IPS-15b (cell line): ENCODE data around the gene CERS6.
"Not testable (repeated sequence)": the region's sequence is repeated elsewhere in the genome, so short reads cannot be mapped to it uniquely, and the experiment has no call there.

Experiments
- H3K27me3 ChIP-seq: one replicate; pipeline ENCODE4 v1.6.1; 2013; ENCODE audit warnings: low read length; ENCODE audit not compliant: control insufficient read depth, insufficient read depth
- H3K36me3 ChIP-seq: one replicate; pipeline ENCODE4 v1.6.1; 2013; ENCODE audit warnings: low read length; ENCODE audit not compliant: control insufficient read depth, insufficient read depth
- H3K4me1 ChIP-seq: one replicate; pipeline ENCODE4 v1.6.1; 2013; ENCODE audit warnings: mild to moderate bottlenecking, low read length; ENCODE audit not compliant: control insufficient read depth, insufficient read depth
- H3K4me3 ChIP-seq: one replicate; pipeline ENCODE4 v1.5.1; 2013; ENCODE audit warnings: low read depth, low read length
- H3K9ac ChIP-seq: one replicate; pipeline ENCODE4 v1.6.1; 2013; ENCODE audit warnings: low read depth, mild to moderate bottlenecking, low read length
- H3K9me3 ChIP-seq: one replicate; pipeline ENCODE4 v1.6.1; 2013; ENCODE audit warnings: mild to moderate bottlenecking, low read length; ENCODE audit not compliant: control insufficient read depth, insufficient read depth

CERS6 gene, protein sequence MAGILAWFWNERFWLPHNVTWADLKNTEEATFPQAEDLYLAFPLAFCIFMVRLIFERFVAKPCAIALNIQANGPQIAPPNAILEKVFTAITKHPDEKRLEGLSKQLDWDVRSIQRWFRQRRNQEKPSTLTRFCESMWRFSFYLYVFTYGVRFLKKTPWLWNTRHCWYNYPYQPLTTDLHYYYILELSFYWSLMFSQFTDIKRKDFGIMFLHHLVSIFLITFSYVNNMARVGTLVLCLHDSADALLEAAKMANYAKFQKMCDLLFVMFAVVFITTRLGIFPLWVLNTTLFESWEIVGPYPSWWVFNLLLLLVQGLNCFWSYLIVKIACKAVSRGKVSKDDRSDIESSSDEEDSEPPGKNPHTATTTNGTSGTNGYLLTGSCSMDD

DNA sequence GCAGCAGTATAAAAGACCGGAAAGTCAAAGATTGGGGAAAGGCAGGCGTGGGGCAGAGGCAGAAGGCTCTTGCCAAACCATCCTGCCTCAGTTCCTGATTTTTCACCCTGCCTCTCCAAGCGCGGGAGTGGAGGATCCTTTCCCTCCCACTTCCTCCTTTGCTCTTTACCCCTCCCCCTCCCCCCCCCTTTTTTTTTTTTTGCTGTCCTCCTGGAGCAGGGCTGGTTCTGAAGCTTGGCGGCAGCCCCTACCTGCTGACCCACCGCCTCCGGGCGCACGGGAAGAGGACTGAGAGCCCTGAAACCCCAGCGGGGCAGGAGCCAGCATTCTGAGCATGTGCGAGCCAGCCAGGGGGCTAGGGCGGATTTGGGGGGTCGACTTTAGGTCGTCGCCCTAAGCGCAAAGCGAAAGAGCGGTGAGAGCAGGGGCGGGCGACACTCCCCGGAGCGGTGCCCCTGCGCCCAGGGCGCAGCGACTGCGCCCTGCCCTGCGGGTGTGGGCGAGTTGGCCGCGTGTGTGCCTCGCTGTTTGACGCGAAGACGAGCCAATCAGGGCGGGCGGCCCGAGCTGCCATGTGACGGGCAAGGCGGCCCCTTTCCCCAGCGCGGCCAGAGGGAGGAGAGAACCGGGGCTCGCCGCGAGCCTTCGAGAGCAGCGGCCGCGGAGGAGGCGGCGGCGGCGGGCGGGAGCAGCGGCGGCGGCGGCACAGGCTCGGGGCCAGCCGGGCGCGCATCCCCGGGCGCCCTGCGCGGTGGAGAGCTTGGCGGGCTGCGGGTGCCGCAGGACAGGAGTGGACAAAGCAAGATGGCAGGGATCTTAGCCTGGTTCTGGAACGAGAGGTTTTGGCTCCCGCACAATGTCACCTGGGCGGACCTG lies at the start of gene CERS6:
TSS of gene CERS6 (plus strand) at position 628 of the 876 bp plus-strand sequence. CDS start at position 805, 177 bp downstream.
- H3K27me3 ChIP-seq = peaks cover 14% of the 10 kb centered on the region
- peak within 1 kb of the TSS; percentile 90 for H3K4me3 ChIP-seq
- no peaks in the 10 kb centered on the region for H3K9me3 ChIP-seq
- H3K9ac ChIP-seq = peak within 1 kb of the TSS; percentile 76
- H3K4me1 ChIP-seq = peaks cover 2% of the 10 kb centered on the region
- H3K36me3 ChIP-seq = no peaks in the 10 kb centered on the region

DNA sequence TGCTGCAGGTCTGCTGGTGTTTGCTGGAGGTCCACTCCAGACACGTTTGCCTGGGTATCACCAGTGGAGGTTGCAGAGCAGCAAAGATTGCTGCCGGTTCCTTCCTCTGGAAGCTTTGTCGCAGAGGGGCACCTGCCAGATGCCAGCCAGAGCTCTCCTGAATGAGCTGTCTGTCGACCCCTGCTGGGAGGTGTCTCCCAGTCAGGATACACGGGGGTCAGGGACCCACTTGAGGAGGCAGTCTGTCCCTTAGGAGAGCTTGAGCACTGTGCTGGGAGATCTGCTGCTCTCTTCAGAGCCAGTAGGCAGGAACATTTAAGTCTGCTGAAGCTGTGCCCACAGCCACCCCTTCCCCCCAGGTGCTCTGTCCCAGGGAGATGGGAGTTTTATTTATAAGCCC lies 43.8 kb upstream of the CERS6 start:
- not testable (repeated sequence) for H3K9me3 ChIP-seq, H3K9ac ChIP-seq, H3K4me1 ChIP-seq, H3K4me3 ChIP-seq, H3K27me3 ChIP-seq, H3K36me3 ChIP-seq

GRCh38 chr2:168413101-168413500 lies 43.0 kb upstream of the CERS6 start:
- H3K9me3 ChIP-seq, H3K36me3 ChIP-seq, H3K4me1 ChIP-seq, H3K9ac ChIP-seq, H3K4me3 ChIP-seq, H3K27me3 ChIP-seq: not testable (repeated sequence)

GRCh38 chr2:168416555-168416954 lies 39.5 kb upstream of the CERS6 start:
- Histone ChIP-seq H3K27me3 (no peaks in the 10 kb centered on the region), H3K9me3 (peaks cover 3% of the 10 kb centered on the region), H3K9ac (no peak overlapping the region), H3K36me3 (no peaks in the 10 kb centered on the region), H3K4me3 (no peak overlapping the region), H3K4me1 (no peaks in the 10 kb centered on the region)

- no peak overlapping the region for H3K4me3 ChIP-seq
- H3K27me3 ChIP-seq = no peaks in the 10 kb centered on the region
- no peak overlapping the region for H3K9ac ChIP-seq
- H3K36me3 ChIP-seq = no peaks in the 10 kb centered on the region
- peaks cover 7% of the 10 kb centered on the region for H3K4me1 ChIP-seq
- no peaks in the 10 kb centered on the region for H3K9me3 ChIP-seq
These were observed 33.5 kb upstream of the CERS6 start for GRCh38 chr2:168422584-168422983.

DNA sequence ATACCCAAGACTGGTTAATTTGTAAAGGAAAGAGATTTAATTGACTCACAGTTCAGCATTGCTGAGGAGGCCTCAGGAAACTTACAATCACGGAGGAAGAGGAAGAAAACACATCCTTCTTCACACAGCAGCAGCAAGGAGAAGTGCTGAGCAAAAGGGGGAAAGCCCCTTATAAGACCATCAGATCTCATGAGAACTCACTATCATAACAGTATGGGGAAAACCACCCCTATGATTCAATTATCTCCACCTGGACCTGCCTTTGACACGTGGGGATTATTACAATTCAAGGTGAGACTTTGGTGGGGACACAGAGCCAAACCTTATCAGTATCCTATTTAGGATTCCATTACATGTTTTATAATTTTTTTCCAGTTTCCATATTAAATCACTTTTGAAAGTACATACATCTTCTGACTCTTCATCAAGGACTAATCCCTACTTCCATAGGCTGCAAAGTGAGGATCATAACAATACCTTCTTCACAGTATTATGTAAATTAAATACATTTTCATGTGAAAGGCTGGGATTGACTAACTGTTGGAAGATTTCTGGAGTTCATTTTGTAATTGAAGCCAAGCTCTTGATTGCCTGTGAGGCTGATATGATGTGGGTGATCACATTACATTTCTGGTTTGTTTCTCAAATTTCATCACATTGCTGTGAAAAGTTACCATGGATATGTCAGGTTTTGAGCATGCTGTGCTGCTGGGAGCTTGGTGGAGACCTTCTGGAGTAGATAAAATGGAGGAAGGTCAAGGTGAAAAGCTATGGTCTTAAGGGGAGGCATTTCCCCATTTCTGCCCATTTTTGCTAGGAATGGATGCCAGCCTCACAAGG lies 31.7 kb upstream of the CERS6 start:
- peaks cover 7% of the 10 kb centered on the region for H3K4me1 ChIP-seq
- H3K27me3 ChIP-seq = no peaks in the 10 kb centered on the region
- no peaks in the 10 kb centered on the region for H3K36me3 ChIP-seq
- no peaks in the 10 kb centered on the region for H3K9me3 ChIP-seq
- H3K9ac ChIP-seq = no peak overlapping the region
- H3K4me3 ChIP-seq = no peak overlapping the region

- H3K27me3 ChIP-seq = no peaks in the 10 kb centered on the region
- H3K9ac ChIP-seq = no peak overlapping the region
- H3K36me3 ChIP-seq = no peaks in the 10 kb centered on the region
- H3K4me3 ChIP-seq = no peak overlapping the region
- H3K4me1 ChIP-seq = peaks cover 7% of the 10 kb centered on the region
- H3K9me3 ChIP-seq = no peaks in the 10 kb centered on the region
These were observed 31.1 kb upstream of the CERS6 start for GRCh38 chr2:168424971-168425370.

- Histone ChIP-seq H3K27me3 (no peaks in the 10 kb centered on the region), H3K4me3 (no peak overlapping the region), H3K9me3 (no peaks in the 10 kb centered on the region), H3K9ac (no peak overlapping the region), H3K36me3 (no peaks in the 10 kb centered on the region), H3K4me1 (peaks cover 10% of the 10 kb centered on the region)
These were observed 29.2 kb upstream of the CERS6 start for GRCh38 chr2:168426861-168427260.

- Histone ChIP-seq H3K4me1 (peaks cover 12% of the 10 kb centered on the region), H3K36me3 (no peaks in the 10 kb centered on the region), H3K9ac (no peak overlapping the region), H3K27me3 (no peaks in the 10 kb centered on the region), H3K4me3 (no peak overlapping the region), H3K9me3 (no peaks in the 10 kb centered on the region)
These were observed 28.6 kb upstream of the CERS6 start for GRCh38 chr2:168427451-168427850.

GRCh38 chr2:168428431-168428830 lies 27.6 kb upstream of the CERS6 start:
- Histone ChIP-seq H3K9ac (no peak overlapping the region), H3K4me1 (peaks cover 12% of the 10 kb centered on the region), H3K9me3 (no peaks in the 10 kb centered on the region), H3K36me3 (no peaks in the 10 kb centered on the region), H3K4me3 (no peak overlapping the region), H3K27me3 (no peaks in the 10 kb centered on the region)

DNA sequence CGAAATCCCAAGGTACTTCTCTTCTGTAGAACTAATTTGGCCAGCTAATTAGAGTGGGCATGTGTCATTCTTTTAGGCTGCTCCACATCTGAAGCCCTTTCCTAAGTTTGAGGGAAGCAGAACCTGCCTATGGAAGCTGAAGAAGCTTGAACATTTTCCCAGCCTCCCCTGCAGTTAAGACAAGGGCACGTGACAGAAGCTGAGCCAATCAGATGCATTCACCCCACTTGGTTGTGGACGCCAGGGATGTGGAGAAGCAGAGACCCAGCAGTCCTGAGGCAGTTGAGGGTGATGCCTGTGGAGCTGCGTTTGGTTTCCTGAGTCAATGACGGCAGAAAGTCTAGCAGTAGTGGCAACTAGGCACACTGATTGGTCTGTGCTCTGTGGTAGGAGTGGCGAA lies 26.1 kb upstream of the CERS6 start:
- H3K4me3 ChIP-seq = no peak overlapping the region
- H3K36me3 ChIP-seq = no peaks in the 10 kb centered on the region
- H3K9me3 ChIP-seq = no peaks in the 10 kb centered on the region
- peaks cover 6% of the 10 kb centered on the region for H3K4me1 ChIP-seq
- no peak overlapping the region for H3K9ac ChIP-seq
- no peaks in the 10 kb centered on the region for H3K27me3 ChIP-seq
